Endothelial cell of hepatic sinusoid (primary cell): ENCODE measurements around the gene GPR61.

Source experiments
- in situ Hi-C: cut with HindIII; loops from 2 replicates; pipeline ENCODE4 v1.10.0; 2017; ENCODE audit warnings: low sequenced_read_pairs

Gene GPR61

GRCh38 chr1:109564194-109564878, 24.7 kb downstream of the GPR61 start:
- in situ Hi-C loops: no loop called here

GRCh38 chr1:109565241-109565640, 25.6 kb downstream of the GPR61 start:
- in situ Hi-C loops: no loop called here

- in situ Hi-C loops: no loop called here
Observed at GRCh38 chr1:109566982-109567381, 27.3 kb downstream of the GPR61 start.

- in situ Hi-C loops: no loop called here
Observed at GRCh38 chr1:109567877-109568672, 28.4 kb downstream of the GPR61 start.

GRCh38 chr1:109569323-109569722, 29.7 kb downstream of the GPR61 start:
- in situ Hi-C loops: no loop called here

GRCh38 chr1:109570414-109570813, 30.7 kb downstream of the GPR61 start:
- in situ Hi-C loops: no loop called here

- in situ Hi-C loops: no loop called here
Observed at GRCh38 chr1:109573785-109574184, 34.1 kb downstream of the GPR61 start.

GRCh38 chr1:109578947-109579443, 39.3 kb downstream of the GPR61 start:
- in situ Hi-C loops: no loop called here

- in situ Hi-C loops: no loop called here
Observed at GRCh38 chr1:109579491-109579890, 39.8 kb downstream of the GPR61 start.

GRCh38 chr1:109582021-109582420, 42.3 kb downstream of the GPR61 start:
- in situ Hi-C loops: no loop called here

GRCh38 chr1:109584766-109585165, 45.1 kb downstream of the GPR61 start:
- in situ Hi-C loops: no loop called here

GRCh38 chr1:109586055-109586454, 46.4 kb downstream of the GPR61 start:
- in situ Hi-C loops: no loop called here

GRCh38 chr1:109589177-109589576, 49.5 kb downstream of the GPR61 start:
- in situ Hi-C loops: no loop called here

- in situ Hi-C loops: no loop called here
Observed at GRCh38 chr1:109589679-109590078, 50.0 kb downstream of the GPR61 start.

GRCh38 chr1:109592916-109593315, 53.2 kb downstream of the GPR61 start:
- in situ Hi-C loops: no loop called here

GRCh38 chr1:109595531-109595930, 55.9 kb downstream of the GPR61 start:
- in situ Hi-C loops: no loop called here
